Spleen (tissue), 11 donors: ENCODE results near the gene SULT6B1. TPM values are rescaled to one million over a fixed set of nuclear protein-coding genes. Genes with fewer than 3 reads are reported as not detected.
A peak's percentile ranks its signal among the peaks of the same experiment; 100 is the strongest.

Experiments
- DNase-seq: peaks from one replicate; pipeline ENCODE4 v3.0.0-alpha.2; 2020
- H3K27ac ChIP-seq, 8 donors: fragments of 200-600 bp; sonication (generic) in 7 of 8; 1 replicate in 4 of 8; 2 replicates in 4 of 8; pipeline versions ENCODE4 v1.5.0 to v1.8.0; 2016 to 2021; ENCODE audit warnings: inconsistent platforms in 4 of 8, mild to moderate bottlenecking in 4 of 8, moderate library complexity in 1 of 8
- H3K27me3 ChIP-seq, 7 donors: fragments of 200-600 bp; sonication (generic) in 6 of 7; replicated peaks in 1 of 7; 1 replicate in 4 of 7; 2 replicates in 3 of 7; pipeline versions ENCODE4 v1.5.0 to v1.8.0; 2016 to 2021; ENCODE audit warnings: inconsistent platforms in 3 of 7, mild to moderate bottlenecking in 1 of 7
- H3K36me3 ChIP-seq, 6 donors: fragments of 200-600 bp; sonication (generic) in 5 of 6; 1 replicate in 4 of 6; 2 replicates in 2 of 6; pipeline versions ENCODE4 v1.5.0 to v1.8.0; 2016 to 2021; ENCODE audit warnings: inconsistent platforms in 2 of 6
- H3K4me1 ChIP-seq, 6 donors: fragments of 200-600 bp; sonication (generic) in 5 of 6; 1 replicate in 3 of 6; 2 replicates in 3 of 6; pipeline versions ENCODE4 v1.5.0 to v1.8.0; 2016 to 2021; ENCODE audit warnings: inconsistent platforms in 3 of 6
- H3K4me3 ChIP-seq, 8 donors: fragments of 200-600 bp; sonication (generic) in 7 of 8; 1 replicate in 4 of 8; 2 replicates in 4 of 8; pipeline versions ENCODE4 v1.5.0 to v1.8.0; 2016 to 2021; ENCODE audit warnings: inconsistent platforms in 4 of 8, mild to moderate bottlenecking in 4 of 8, moderate library complexity in 2 of 8
- H3K9me3 ChIP-seq, 8 donors: fragments of 200-600 bp; sonication (generic) in 7 of 8; 1 replicate in 4 of 8; 2 replicates in 4 of 8; pipeline versions ENCODE4 v1.5.0 to v1.8.0; 2016 to 2021; ENCODE audit warnings: inconsistent platforms in 4 of 8
- POLR2A ChIP-seq, 3 donors: fragments of 450-650 bp; IDR thresholded peaks; one replicate each; pipeline ENCODE4 v1.5.1; 2017; ENCODE audit warnings: antibody characterized with exemption in 3 of 3, mild to moderate bottlenecking in 1 of 3
- POLR2AphosphoS5 ChIP-seq, 3 donors: sonication (generic); formaldehyde crosslinking; IDR thresholded peaks; one replicate each; pipeline ENCODE4 v1.5.1; 2017; ENCODE audit warnings: antibody characterized with exemption in 3 of 3
- WGBS, 5 donors: extraction: QIAGEN DNeasy Blood & Tissue Kit in 3 of 5; methylation state at CpG; one replicate each; pipeline versions ENCODE4 v1.1.5 to v1.1.7; 2013 to 2018; 5-methylcytosine and 5-hydroxymethylcytosine counted together
- intact Hi-C: fragments of 100-400 bp; cut with DNase I; formaldehyde crosslinking; loops from one replicate; pipeline ENCODE4 v1.15.0; 2023; ENCODE audit warnings: low total_unique reads
- polyA plus RNA-seq, 3 donors: library from polyadenylated mRNA; stranded (reverse); fragments of 200-250 nt; gene quantifications; one replicate each; pipeline ENCODE4 v1.2.1, GENCODE V29; 2013
- total RNA-seq, 7 donors: library from RNA; depleted of rRNA in 3 of 7; stranded (reverse); fragments of >200 nt in 3 of 7; fragmentation: NEBNext Ultra II Directional in 4 of 7; extraction: Animal tissue kit (Norgen Biotek cat#: 25700) in 4 of 7; gene quantifications; one replicate each; pipeline versions ENCODE4 v1.1.0 to v1.2.1, GENCODE V29; 2016 to 2021
- TF ChIP-seq, protein P1 (sequence below), 11 experiments: fragments of 200-600 bp in 7 of 11; fragments of 450-650 bp in 4 of 11; sonication (generic) in 4 of 11; IDR thresholded peaks in 8 of 11; conservative IDR thresholded peaks in 3 of 11; 1 replicate in 7 of 11; 2 replicates in 4 of 11; pipeline versions ENCODE4 v1.4.0 to v1.8.0; 2016 to 2021; ENCODE audit warnings: antibody characterized with exemption in 11 of 11, inconsistent platforms in 4 of 11, mild to moderate bottlenecking in 1 of 11
- donor health status: healthy with polysubstance abuse.
- donor health status: DM: no; HTN: no; CAD: no; lungs with moderate emphysema.
- donor health status: DM: no; HTN: no; CAD: no.
- donor health status: Bipolar disorder and iron deficiency.
- donor health status: healthy.
- donor health status: DM: no; HTN: no; CAD: no.
- donor health status: DM: yes; HTN: yes; CAD: no.

The SULT6B1 gene
- total and polyA plus RNA-seq, 10 donors: not detected

- H3K4me1 ChIP-seq: peaks cover 0 to 39% (median 15%) of the 10 kb centered on the region in 6 donors
- peak overlapping the region in 5 of 8 donors; percentile 33 to 80 (median 51) for H3K27ac ChIP-seq
- intact Hi-C loops: no loop called here
- peaks cover 4 to 85% (median 63%) of the 10 kb centered on the region in 6 donors for H3K36me3 ChIP-seq
- H3K9me3 ChIP-seq: no peaks in the 10 kb centered on the region
- no peaks in the 10 kb centered on the region for H3K27me3 ChIP-seq
- no peak overlapping the region for H3K4me3 ChIP-seq
- WGBS, 5 donors: 74 to 95% (median 86%) methylated on average over 2 of the region's 2 CpGs
- TF ChIP-seq POLR2A (IDR thresholded peaks at IDR 0.05): no peak
- TF ChIP-seq, protein P1, sequence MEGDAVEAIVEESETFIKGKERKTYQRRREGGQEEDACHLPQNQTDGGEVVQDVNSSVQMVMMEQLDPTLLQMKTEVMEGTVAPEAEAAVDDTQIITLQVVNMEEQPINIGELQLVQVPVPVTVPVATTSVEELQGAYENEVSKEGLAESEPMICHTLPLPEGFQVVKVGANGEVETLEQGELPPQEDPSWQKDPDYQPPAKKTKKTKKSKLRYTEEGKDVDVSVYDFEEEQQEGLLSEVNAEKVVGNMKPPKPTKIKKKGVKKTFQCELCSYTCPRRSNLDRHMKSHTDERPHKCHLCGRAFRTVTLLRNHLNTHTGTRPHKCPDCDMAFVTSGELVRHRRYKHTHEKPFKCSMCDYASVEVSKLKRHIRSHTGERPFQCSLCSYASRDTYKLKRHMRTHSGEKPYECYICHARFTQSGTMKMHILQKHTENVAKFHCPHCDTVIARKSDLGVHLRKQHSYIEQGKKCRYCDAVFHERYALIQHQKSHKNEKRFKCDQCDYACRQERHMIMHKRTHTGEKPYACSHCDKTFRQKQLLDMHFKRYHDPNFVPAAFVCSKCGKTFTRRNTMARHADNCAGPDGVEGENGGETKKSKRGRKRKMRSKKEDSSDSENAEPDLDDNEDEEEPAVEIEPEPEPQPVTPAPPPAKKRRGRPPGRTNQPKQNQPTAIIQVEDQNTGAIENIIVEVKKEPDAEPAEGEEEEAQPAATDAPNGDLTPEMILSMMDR (IDR thresholded peaks at IDR 0.05 in 8 of 11, conservative IDR thresholded peaks at IDR 0.05 in 3 of 11): no peak
- no peak for DNase-seq
Observed at GRCh38 chr2:37146062-37146461, 42.4 kb downstream of the SULT6B1 start.

DNA sequence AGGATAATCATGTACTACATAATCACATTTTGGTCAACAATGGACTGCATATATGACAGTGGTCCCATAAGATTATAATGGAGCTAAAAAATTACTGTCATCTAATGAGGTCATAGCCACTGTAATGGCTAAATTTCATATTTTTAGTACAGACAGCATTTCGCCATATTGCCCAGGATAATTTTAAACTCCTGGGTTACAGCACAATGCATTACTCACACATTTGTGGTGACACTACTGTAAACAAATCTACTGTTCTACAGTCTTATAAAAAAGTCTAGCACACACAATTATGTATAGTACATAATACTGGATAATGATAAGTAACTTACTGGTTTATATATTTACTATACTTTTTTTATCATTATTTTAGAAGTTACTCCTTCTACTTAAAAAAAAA lies 44.5 kb downstream of the SULT6B1 start:
- no peak for DNase-seq
- Histone ChIP-seq H3K27me3 (no peaks in the 10 kb centered on the region), H3K9me3 (no peaks in the 10 kb centered on the region), H3K36me3 (peaks cover 4 to 100% (median 76%) of the 10 kb centered on the region in 6 donors), H3K4me1 (peaks cover 0 to 18% (median 0%) of the 10 kb centered on the region in 6 donors), H3K27ac (no peak overlapping the region), H3K4me3 (no peak overlapping the region)
- intact Hi-C loops: no loop called here
- WGBS, 5 donors: 81 to 95% (median 92%) methylated on average over 1 of the region's 1 CpG
- no peak for TF ChIP-seq POLR2A (IDR thresholded peaks at IDR 0.05)
- TF ChIP-seq POLR2AphosphoS5 (IDR thresholded peaks at IDR 0.05): no peak
- TF ChIP-seq, protein P1 (IDR thresholded peaks at IDR 0.05 in 8 of 11, conservative IDR thresholded peaks at IDR 0.05 in 3 of 11): no peak

GRCh38 chr2:37142546-37142945 lies 45.9 kb downstream of the SULT6B1 start:
- peaks cover 0 to 10% (median 0%) of the 10 kb centered on the region in 6 donors for H3K4me1 ChIP-seq
- peaks cover 4 to 100% (median 81%) of the 10 kb centered on the region in 6 donors for H3K36me3 ChIP-seq
- TF ChIP-seq POLR2AphosphoS5 (IDR thresholded peaks at IDR 0.05) (no peak), POLR2A (IDR thresholded peaks at IDR 0.05) (no peak)
- TF ChIP-seq, protein P1 (IDR thresholded peaks at IDR 0.05 in 8 of 11, conservative IDR thresholded peaks at IDR 0.05 in 3 of 11): no peak
- intact Hi-C loops: no loop called here
- no peak overlapping the region for H3K27ac ChIP-seq
- DNase-seq: no peak
- H3K27me3 ChIP-seq: no peaks in the 10 kb centered on the region
- no peak overlapping the region for H3K4me3 ChIP-seq
- no peaks in the 10 kb centered on the region for H3K9me3 ChIP-seq

DNA sequence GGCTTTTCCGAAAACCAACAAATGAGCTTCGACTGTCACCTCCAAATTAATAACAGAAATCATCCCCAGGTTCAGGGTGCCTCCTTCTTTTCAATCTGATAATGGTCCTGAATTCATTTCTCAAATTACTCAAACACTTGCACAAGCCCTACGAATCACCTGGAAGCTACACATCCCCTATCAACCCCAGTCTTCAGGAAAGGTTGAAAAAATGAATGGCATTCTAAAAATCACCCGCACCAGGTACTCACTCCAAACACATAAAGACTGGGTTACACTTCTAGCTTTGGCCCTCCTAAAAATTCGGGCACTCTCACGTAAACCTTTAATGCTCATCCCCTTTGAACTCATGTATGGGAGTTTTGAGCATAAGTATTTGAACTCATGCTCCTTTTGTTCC lies 55.6 kb downstream of the SULT6B1 start:
- intact Hi-C loops: no loop called here
- H3K27me3 ChIP-seq: no peaks in the 10 kb centered on the region
- no peak overlapping the region for H3K4me3 ChIP-seq
- H3K9me3 ChIP-seq: no peaks in the 10 kb centered on the region
- H3K36me3 ChIP-seq: peaks cover 2 to 100% (median 77%) of the 10 kb centered on the region in 6 donors
- no peaks in the 10 kb centered on the region for H3K4me1 ChIP-seq
- 95 to 97% (median 96%) methylated on average over 6 of the region's 6 CpGs for WGBS, 5 donors
- no peak for DNase-seq
- no peak for TF ChIP-seq POLR2A (IDR thresholded peaks at IDR 0.05)
- no peak overlapping the region for H3K27ac ChIP-seq

GRCh38 chr2:37125416-37125815 lies 63.1 kb downstream of the SULT6B1 start:
- Histone ChIP-seq H3K4me3 (no peak overlapping the region), H3K27me3 (no peaks in the 10 kb centered on the region), H3K36me3 (peaks cover 0 to 100% (median 57%) of the 10 kb centered on the region in 6 donors), H3K27ac (no peak overlapping the region), H3K4me1 (no peaks in the 10 kb centered on the region), H3K9me3 (no peaks in the 10 kb centered on the region)
- TF ChIP-seq POLR2AphosphoS5 (IDR thresholded peaks at IDR 0.05): no peak
- TF ChIP-seq, protein P1 (IDR thresholded peaks at IDR 0.05 in 8 of 11, conservative IDR thresholded peaks at IDR 0.05 in 3 of 11): no peak
- TF ChIP-seq POLR2A (IDR thresholded peaks at IDR 0.05): no peak
- intact Hi-C loops: no loop called here
- 95 to 100% (median 99%) methylated on average over 2 of the region's 2 CpGs for WGBS, 5 donors
- no peak for DNase-seq
